ENCODE data around the gene PDGFRA. TPM values are rescaled to one million over a fixed set of nuclear protein-coding genes. Genes with fewer than 3 reads are reported as not detected.

PDGFRA gene
- polyA plus RNA-seq, 1 donor from 2014 or later, result 0.43 TPM

- H2AFZ ChIP-seq (ENCODE audit: low read depth, low read length), result no peak overlapping the region
- no peaks in the 10 kb centered on the region for H3K79me2 ChIP-seq (replicated peaks; ENCODE audit: insufficient read depth, low read length)
- no peak overlapping the region for H3K9ac ChIP-seq (ENCODE audit: low read length)
- TF ChIP-seq, protein P1, sequence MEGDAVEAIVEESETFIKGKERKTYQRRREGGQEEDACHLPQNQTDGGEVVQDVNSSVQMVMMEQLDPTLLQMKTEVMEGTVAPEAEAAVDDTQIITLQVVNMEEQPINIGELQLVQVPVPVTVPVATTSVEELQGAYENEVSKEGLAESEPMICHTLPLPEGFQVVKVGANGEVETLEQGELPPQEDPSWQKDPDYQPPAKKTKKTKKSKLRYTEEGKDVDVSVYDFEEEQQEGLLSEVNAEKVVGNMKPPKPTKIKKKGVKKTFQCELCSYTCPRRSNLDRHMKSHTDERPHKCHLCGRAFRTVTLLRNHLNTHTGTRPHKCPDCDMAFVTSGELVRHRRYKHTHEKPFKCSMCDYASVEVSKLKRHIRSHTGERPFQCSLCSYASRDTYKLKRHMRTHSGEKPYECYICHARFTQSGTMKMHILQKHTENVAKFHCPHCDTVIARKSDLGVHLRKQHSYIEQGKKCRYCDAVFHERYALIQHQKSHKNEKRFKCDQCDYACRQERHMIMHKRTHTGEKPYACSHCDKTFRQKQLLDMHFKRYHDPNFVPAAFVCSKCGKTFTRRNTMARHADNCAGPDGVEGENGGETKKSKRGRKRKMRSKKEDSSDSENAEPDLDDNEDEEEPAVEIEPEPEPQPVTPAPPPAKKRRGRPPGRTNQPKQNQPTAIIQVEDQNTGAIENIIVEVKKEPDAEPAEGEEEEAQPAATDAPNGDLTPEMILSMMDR (IDR thresholded peaks at IDR 0.05; ENCODE audit: poor library complexity, severe bottlenecking), result no peak
- TF ChIP-seq RAD21 (conservative IDR thresholded peaks at IDR 0.05), result no peak
- no peak for TF ChIP-seq SMC3 (conservative IDR thresholded peaks at IDR 0.05; ENCODE audit: poor library complexity)
- no peak for TF ChIP-seq REST (IDR thresholded peaks at IDR 0.05; ENCODE audit: borderline replicate concordance)
- TF ChIP-seq POLR2AphosphoS5 (IDR thresholded peaks at IDR 0.05), result no peak
- no peak for TF ChIP-seq EZH2 (IDR thresholded peaks at IDR 0.05; ENCODE audit: borderline replicate concordance, insufficient read depth, low read length, poor library complexity, severe bottlenecking)
- no peak for TF ChIP-seq MXI1 (conservative IDR thresholded peaks at IDR 0.05; ENCODE audit: poor library complexity, severe bottlenecking)
- no peak for TF ChIP-seq TAF1 (IDR thresholded peaks at IDR 0.05; ENCODE audit: low read depth)
- no peak for TF ChIP-seq EP300 (conservative IDR thresholded peaks at IDR 0.05; ENCODE audit: poor library complexity, severe bottlenecking)
- no peak overlapping the region for H3K4me3 ChIP-seq (ENCODE audit: low read length)
- no peaks in the 10 kb centered on the region for H3K9me2 ChIP-seq (ENCODE audit: insufficient read depth, low read length)
- no peaks in the 10 kb centered on the region for H4K20me1 ChIP-seq (ENCODE audit: insufficient read depth)
- H3K36me3 ChIP-seq (ENCODE audit: insufficient read depth, low read length), result no peaks in the 10 kb centered on the region
- H3K4me2 ChIP-seq (ENCODE audit: low read length), result no peak overlapping the region
- H3K9me3 ChIP-seq (ENCODE audit: low read length), result no peaks in the 10 kb centered on the region
- H3K27ac ChIP-seq (ENCODE audit: low read length), result no peak overlapping the region
- H3F3A ChIP-seq (ENCODE audit: insufficient read depth, low read length, poor library complexity, severe bottlenecking), result no peaks in the 10 kb centered on the region
- H3K27me3 ChIP-seq (ENCODE audit: insufficient read depth, low read depth, low read length), result no peaks in the 10 kb centered on the region
Measured at GRCh38 chr4:54330896-54331295, 101.8 kb downstream of the PDGFRA start.

GRCh38 chr4:54332542-54332941, 103.4 kb downstream of the PDGFRA start:
- H3K36me3 ChIP-seq (ENCODE audit: insufficient read depth, low read length), result no peaks in the 10 kb centered on the region
- H4K20me1 ChIP-seq (ENCODE audit: insufficient read depth), result no peaks in the 10 kb centered on the region
- TF ChIP-seq POLR2AphosphoS5 (IDR thresholded peaks at IDR 0.05), result no peak
- TF ChIP-seq SMC3 (conservative IDR thresholded peaks at IDR 0.05; ENCODE audit: poor library complexity), result no peak
- no peak for TF ChIP-seq TAF1 (IDR thresholded peaks at IDR 0.05; ENCODE audit: low read depth)
- TF ChIP-seq MXI1 (conservative IDR thresholded peaks at IDR 0.05; ENCODE audit: poor library complexity, severe bottlenecking), result no peak
- TF ChIP-seq, protein P1 (IDR thresholded peaks at IDR 0.05; ENCODE audit: poor library complexity, severe bottlenecking), result no peak
- no peak for TF ChIP-seq RAD21 (conservative IDR thresholded peaks at IDR 0.05)
- TF ChIP-seq EP300 (conservative IDR thresholded peaks at IDR 0.05; ENCODE audit: poor library complexity, severe bottlenecking), result no peak
- no peak for TF ChIP-seq REST (IDR thresholded peaks at IDR 0.05; ENCODE audit: borderline replicate concordance)
- TF ChIP-seq EZH2 (IDR thresholded peaks at IDR 0.05; ENCODE audit: borderline replicate concordance, insufficient read depth, low read length, poor library complexity, severe bottlenecking), result no peak
- no peak overlapping the region for H3K4me3 ChIP-seq (ENCODE audit: low read length)
- H3K9me3 ChIP-seq (ENCODE audit: low read length), result no peaks in the 10 kb centered on the region
- no peak overlapping the region for H3K4me2 ChIP-seq (ENCODE audit: low read length)
- H3K9me2 ChIP-seq (ENCODE audit: insufficient read depth, low read length), result no peaks in the 10 kb centered on the region
- no peak overlapping the region for H3K27ac ChIP-seq (ENCODE audit: low read length)
- H2AFZ ChIP-seq (ENCODE audit: low read depth, low read length), result no peak overlapping the region
- H3K9ac ChIP-seq (ENCODE audit: low read length), result no peak overlapping the region
- H3K79me2 ChIP-seq (replicated peaks; ENCODE audit: insufficient read depth, low read length), result no peaks in the 10 kb centered on the region
- H3F3A ChIP-seq (ENCODE audit: insufficient read depth, low read length, poor library complexity, severe bottlenecking), result no peaks in the 10 kb centered on the region
- H3K27me3 ChIP-seq (ENCODE audit: insufficient read depth, low read depth, low read length), result no peaks in the 10 kb centered on the region

Measured in neural cell (in vitro differentiated cells).